ENCODE measurements around the gene OR4P4.

OR4P4 gene

GRCh38 chr11:55634813-55635212 is at the start of gene OR4P4:
Gene OR4P4 (plus strand): TSS chr11:55635113.
- no peak for DNase-seq

GRCh38 chr11:55607545-55607944 is 27.4 kb upstream of the OR4P4 start, which contains the start of gene OR4C11:
Gene OR4C11 (minus strand): TSS chr11:55607645. CDS start chr11:55604373, 3,272 bp downstream.
- no peak for DNase-seq

GRCh38 chr11:55624531-55624930 is 10.4 kb upstream of the OR4P4 start:
- DNase-seq = no peak

- DNase-seq = no peak
Observed at GRCh38 chr11:55648027-55648426, 13.1 kb downstream of the OR4P4 start, which contains the start of gene OR4S2. Gene OR4S2 (plus strand): TSS chr11:55648327. CDS start chr11:55650904, 2,577 bp downstream.

- no peak for DNase-seq
Observed at GRCh38 chr11:55652560-55652959, 17.6 kb downstream of the OR4P4 start.

- DNase-seq = no peak
Observed at GRCh38 chr11:55655096-55655495, 20.2 kb downstream of the OR4P4 start.

GRCh38 chr11:55658031-55658573 is 23.2 kb downstream of the OR4P4 start:
- no peak for DNase-seq

GRCh38 chr11:55658608-55659007 is 23.7 kb downstream of the OR4P4 start:
- no peak for DNase-seq

GRCh38 chr11:55661901-55662300 is 27.0 kb downstream of the OR4P4 start, which contains the start of gene OR4C6:
Gene OR4C6 (plus strand): TSS chr11:55662201. CDS start chr11:55665167, 2,966 bp downstream.
- DNase-seq = no peak

- DNase-seq = no peak
Observed at GRCh38 chr11:55669376-55669775, 34.5 kb downstream of the OR4P4 start.

GRCh38 chr11:55673860-55674259 is 38.9 kb downstream of the OR4P4 start:
- DNase-seq = no peak
